GM12875 (cell line): ENCODE data around the gene OTOGL.

Source experiments
- H3K4me3 ChIP-seq: one replicate; pipeline ENCODE4 v1.5.1; 2011; ENCODE audit warnings: low read depth, low read length, control low read depth
- TF ChIP-seq, protein P1 (sequence below): IDR thresholded peaks from 2 replicates; pipeline ENCODE4 v1.5.1; 2011; ENCODE audit warnings: low read depth, mild to moderate bottlenecking, control low read depth, inconsistent platforms, low read length, moderate library complexity, borderline replicate concordance; ENCODE audit not compliant: insufficient read depth

OTOGL gene

DNA sequence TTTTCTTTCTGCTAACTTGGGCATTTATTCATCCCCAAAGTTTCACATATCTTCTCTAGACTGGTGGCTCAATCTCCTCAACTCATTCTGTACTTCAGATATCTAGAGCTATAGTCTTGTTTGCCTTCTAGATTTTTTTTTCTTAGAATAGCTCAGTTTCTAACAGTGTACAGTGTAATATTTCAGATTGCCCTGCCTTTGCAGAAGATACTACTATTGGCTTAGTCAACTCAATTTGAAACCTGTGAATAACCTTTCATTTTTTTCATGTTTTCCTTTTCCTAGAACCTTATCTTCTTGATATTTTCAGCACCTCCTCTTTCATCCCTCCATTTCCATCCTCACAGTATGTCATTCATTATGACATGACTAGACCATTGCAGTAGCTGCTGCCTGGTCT lies 69.6 kb downstream of the OTOGL start:
- no peak overlapping the region for H3K4me3 ChIP-seq
- TF ChIP-seq, protein P1, sequence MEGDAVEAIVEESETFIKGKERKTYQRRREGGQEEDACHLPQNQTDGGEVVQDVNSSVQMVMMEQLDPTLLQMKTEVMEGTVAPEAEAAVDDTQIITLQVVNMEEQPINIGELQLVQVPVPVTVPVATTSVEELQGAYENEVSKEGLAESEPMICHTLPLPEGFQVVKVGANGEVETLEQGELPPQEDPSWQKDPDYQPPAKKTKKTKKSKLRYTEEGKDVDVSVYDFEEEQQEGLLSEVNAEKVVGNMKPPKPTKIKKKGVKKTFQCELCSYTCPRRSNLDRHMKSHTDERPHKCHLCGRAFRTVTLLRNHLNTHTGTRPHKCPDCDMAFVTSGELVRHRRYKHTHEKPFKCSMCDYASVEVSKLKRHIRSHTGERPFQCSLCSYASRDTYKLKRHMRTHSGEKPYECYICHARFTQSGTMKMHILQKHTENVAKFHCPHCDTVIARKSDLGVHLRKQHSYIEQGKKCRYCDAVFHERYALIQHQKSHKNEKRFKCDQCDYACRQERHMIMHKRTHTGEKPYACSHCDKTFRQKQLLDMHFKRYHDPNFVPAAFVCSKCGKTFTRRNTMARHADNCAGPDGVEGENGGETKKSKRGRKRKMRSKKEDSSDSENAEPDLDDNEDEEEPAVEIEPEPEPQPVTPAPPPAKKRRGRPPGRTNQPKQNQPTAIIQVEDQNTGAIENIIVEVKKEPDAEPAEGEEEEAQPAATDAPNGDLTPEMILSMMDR = no peak

DNA sequence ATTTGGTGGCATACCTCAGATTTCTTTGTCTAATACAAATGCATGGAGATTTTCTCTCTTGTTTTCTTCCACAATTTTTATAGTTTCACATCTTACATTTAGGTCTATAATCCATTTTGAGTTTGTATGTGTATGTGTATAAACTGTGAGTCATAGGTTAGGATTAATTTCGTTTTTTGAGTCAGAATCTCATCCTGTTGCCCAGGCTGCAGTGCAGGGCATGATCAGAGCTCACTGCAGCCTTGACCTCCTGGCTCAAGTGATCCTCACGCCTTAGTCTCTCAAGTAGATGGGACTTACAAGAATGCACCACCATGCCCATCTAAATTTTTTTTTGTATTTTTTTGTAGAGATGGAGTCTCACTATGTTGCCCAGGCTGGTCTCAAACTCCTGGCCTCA lies 71.6 kb downstream of the OTOGL start:
- no peak overlapping the region for H3K4me3 ChIP-seq
- TF ChIP-seq, protein P1 = no peak

DNA sequence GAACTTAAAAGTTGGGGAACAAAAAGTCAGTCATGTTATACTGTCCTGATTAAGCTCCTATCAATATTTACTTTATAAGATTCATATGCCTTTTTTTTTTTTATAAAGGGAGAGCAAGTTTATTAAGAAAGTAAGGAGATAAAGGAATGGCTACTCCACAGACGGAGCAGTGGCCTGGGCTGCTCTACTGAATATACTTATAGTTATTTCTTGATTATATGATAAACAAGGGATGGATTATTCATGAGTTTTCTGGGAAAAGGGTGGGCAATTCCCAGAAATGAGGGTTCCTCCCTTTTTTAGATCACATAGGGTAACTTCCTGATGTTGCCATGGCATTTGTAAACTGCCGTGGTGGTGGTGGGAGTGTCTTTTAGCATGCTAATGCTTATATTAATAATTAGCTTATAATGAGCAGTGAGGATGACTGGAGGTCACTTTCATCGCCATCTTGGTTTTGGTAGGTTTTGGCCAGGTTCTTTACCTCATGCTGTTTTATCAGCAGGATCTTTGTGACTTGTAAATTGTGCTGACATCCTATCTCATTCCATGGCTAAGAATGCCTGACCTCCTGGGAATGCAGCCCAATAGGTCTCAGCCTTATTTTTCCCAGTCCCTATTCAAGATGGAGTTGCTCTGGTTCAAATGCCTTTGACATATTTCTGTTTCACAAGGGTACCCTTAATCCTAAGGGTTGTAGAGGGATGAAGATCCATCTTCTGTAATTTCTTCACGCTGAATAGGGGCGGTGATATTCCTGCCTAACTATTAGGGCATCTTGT lies 73.9 kb downstream of the OTOGL start:
- TF ChIP-seq, protein P1 = no peak
- no peak overlapping the region for H3K4me3 ChIP-seq

DNA sequence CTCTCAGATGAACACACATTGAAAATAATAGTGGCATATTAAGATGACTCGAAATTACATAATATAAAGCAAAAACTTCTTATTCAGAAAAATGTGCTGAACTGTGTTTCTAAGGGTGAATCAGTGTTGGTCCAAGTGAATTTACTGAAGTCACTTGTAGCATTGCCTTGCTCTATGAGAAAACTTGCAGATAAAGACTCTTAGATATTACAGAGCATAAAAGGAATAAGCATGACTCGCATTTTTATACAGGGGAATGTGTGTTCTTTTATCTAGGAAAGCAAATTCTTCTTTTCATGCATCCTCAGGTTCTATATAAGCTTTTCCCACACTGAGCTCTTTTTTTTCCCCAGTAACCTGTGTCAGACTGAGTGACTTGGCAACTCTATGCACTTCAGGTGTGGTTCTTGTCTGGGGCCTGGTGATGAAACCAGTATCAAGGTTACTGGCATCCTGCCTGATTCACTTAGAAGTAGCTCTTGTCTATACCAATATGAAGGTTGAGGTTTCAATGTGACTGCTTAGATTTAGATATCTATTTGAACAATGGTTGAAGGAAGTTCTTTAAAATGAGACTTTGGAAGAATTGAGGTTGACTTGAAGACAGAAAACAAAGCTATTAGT lies 76.1 kb downstream of the OTOGL start:
- TF ChIP-seq, protein P1 = no peak

DNA sequence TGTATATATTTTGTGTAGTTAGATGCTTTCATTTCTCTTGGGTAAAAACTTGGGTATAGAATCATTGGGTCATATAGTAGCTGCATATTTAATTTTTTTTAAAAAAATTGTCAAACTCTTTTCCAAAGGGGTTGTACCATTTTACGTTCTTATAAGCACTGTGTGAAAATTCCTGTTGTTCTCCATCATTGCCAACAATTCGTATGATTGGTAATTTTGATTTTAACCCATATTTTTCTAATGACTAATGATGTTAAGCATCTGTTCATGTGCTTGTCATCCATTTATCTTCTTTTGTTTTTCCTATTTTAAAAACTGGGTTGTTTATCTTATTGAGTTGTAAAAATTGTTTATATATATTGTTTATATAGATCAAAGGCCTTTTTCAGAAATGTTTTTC lies 77.4 kb downstream of the OTOGL start:
- no peak overlapping the region for H3K4me3 ChIP-seq
- TF ChIP-seq, protein P1 = no peak

More for the DNA sequence above, 76.1 kb downstream of the OTOGL start:
- no peak overlapping the region for H3K4me3 ChIP-seq

DNA sequence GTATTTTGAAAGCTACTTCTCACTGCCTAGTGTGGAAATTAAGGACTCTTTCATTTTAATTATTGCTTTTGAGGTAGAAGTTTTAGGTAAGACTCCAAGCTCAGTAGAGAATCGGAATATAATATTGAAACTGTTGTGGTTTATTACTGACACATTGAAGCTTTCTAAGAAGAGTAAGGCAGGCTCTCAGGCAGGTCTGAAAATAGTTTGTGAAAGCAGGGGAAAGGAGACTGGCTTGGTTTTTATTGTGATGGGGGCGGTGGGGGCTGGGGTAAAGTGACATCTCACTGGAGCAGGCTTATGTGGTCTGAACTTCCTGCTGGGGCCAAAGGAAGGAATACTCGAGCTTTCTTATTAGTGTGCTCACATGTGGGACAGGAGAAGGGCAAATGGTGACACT lies 79.5 kb downstream of the OTOGL start:
- TF ChIP-seq, protein P1 = no peak
- no peak overlapping the region for H3K4me3 ChIP-seq

DNA sequence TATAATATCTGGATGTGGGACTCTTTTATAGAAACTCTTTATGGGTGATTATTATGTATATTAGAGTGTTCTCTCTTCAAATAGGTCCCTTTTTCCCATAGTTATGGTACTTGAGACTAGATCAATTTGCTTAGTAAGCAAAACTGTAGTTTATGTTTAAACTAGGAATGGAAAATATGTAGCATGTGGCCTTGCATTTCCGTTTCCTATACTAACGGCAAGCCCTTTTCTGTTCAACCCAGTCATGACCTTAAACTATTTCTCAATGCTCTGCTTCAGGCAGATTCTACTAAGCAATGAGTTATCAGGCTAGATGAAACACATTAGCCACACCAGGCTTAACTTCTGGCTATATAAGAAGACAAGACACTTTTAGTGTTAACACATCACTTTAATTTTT lies 84.6 kb downstream of the OTOGL start:
- TF ChIP-seq, protein P1 = no peak

More for the DNA sequence above, 84.6 kb downstream of the OTOGL start:
- H3K4me3 ChIP-seq = no peak overlapping the region
